Measurements from ENCODE around the gene CEACAM4.

- TF ChIP-seq CTCF (IDR thresholded peaks at IDR 0.05; ENCODE audit: low read depth, low read length) (no peak), MAX (IDR thresholded peaks at IDR 0.05; ENCODE audit: low read depth, low read length) (no peak), POLR2A (IDR thresholded peaks at IDR 0.05; ENCODE audit: extremely low read depth, insufficient read length) (no peak)
These were observed 35.9 kb downstream of the CEACAM4 start for GRCh38 chr19:41590936-41591335.
